ENCODE data around the gene PLPP1.

The PLPP1 gene

DNA sequence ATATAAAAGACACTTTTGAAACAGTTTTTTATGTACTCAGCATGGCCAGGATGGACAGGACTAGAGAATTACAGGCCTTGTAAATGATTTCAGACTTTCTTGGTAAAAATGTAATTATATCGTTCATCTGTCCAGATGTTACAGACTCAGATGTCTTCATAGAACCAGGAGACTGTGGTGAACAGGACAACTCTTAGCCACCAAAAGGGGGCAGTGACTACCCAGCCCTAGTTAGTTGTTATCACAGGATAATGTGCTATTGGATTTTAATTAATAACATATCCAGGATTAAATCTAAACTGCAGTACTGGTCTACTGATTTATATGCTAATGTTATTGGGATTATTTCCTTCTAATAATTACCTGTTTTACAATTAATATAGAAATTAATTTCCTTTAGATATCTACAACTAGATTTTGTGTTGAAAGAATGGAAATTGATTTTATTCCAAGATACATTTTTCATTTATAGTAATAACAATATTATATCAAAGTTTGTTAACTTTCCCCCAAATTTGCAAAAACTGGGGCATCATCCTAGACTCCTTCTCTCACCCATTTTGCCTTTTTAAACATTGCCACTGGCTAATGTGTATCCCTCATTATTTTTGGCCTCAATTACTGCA is 127.6 kb downstream of the PLPP1 start:
- no peak for DNase-seq (ENCODE audit: low read depth in 2 of 2)

GRCh38 chr5:55406292-55406691 is 128.5 kb downstream of the PLPP1 start:
- no peak for DNase-seq (ENCODE audit: low read depth in 2 of 2)

- no peak for DNase-seq (ENCODE audit: low read depth in 2 of 2)
Observed at GRCh38 chr5:55402199-55402598, 132.6 kb downstream of the PLPP1 start.

- no peak for DNase-seq (ENCODE audit: low read depth in 2 of 2)
Observed at GRCh38 chr5:55393501-55394175, 141.1 kb downstream of the PLPP1 start.

DNA sequence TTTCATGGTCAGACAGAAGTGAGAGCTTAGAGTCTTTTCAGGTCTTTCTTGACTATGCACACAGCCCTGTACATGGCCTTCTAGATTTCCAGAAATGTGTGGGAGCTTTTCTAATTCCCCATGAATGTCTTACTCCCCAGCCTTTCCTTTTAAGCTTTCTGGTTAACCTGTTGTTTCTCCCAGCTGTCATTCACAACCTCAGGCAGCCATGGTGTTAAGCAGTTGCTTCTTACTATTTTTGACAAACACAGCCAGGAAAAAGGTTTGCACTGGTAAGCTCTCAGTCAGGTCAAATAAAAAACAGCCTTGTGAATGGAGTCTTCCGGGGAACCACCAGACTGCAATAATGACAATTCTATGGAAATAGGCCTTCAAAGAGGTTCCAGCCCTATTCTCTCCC is 142.1 kb downstream of the PLPP1 start:
- no peak for DNase-seq (ENCODE audit: low read depth in 2 of 2)

DNA sequence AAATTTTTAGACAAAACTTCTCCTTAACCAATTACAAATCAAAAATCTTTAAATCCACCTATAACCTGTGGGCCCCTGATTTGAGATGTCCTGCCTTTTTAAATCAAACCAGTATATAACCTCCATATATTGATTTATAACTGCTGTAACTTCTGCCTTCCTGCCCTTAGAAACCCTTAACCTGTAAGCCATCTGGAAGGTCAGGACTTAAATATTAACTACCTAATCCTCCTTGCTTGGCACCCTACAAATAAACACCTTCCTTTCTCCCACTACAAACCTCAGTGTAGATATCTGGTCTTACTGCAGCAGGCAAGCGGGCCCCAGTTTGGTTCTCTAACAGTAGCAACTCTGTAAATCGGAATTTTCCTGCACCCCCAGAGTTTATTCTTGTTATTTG is 143.1 kb downstream of the PLPP1 start:
- DNase-seq (ENCODE audit: low read depth in 2 of 2), result no peak

DNA sequence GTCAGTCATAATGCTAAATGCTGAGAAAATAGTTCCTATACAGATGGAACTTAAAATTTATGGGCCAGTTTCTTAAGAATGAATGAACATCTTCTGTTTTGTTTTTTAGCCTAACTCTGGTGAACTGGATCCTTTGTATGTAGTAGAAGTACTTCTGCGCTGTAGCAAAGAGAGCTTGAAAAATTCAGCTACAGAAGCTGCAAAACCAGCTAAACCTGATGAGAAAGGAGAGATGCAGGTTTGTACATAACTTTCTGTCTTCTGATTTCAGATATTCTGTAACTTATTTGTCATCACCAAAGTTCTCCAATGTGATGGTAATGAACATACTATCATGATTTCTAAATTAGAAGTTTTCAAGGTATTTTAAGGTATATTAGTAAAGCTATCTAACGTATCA is 146.9 kb downstream of the PLPP1 start:
- DNase-seq (ENCODE audit: low read depth in 2 of 2), result no peak

- no peak for DNase-seq (ENCODE audit: low read depth in 2 of 2)
Observed at GRCh38 chr5:55386356-55386755, 148.4 kb downstream of the PLPP1 start.

DNA sequence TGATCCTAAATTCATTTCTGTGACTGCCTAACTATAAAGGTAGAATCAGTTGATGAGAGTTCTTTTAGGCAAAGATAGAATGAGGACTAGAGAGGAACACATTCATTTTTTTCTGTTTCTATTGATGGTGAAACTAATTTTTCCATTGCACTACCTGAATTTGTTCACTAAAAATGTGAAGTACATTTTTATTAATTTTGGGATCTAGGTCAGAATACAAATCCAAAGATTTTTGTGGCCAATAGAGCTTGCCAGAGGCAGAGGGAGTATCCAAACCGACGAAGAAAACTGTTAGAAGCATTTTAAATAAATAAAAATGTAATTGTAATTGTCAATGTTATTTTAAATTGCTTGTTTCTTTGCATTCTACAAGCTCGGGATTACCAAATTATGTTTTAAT is 148.9 kb downstream of the PLPP1 start:
- no peak for DNase-seq (ENCODE audit: low read depth in 2 of 2)

GRCh38 chr5:55385227-55385626 is 149.5 kb downstream of the PLPP1 start:
- no peak for DNase-seq (ENCODE audit: low read depth in 2 of 2)

GRCh38 chr5:55384072-55384471 is 150.7 kb downstream of the PLPP1 start:
- DNase-seq (ENCODE audit: low read depth in 2 of 2), result no peak

- DNase-seq (ENCODE audit: low read depth in 2 of 2), result no peak
Observed at GRCh38 chr5:55383254-55383653, 151.5 kb downstream of the PLPP1 start.

DNA sequence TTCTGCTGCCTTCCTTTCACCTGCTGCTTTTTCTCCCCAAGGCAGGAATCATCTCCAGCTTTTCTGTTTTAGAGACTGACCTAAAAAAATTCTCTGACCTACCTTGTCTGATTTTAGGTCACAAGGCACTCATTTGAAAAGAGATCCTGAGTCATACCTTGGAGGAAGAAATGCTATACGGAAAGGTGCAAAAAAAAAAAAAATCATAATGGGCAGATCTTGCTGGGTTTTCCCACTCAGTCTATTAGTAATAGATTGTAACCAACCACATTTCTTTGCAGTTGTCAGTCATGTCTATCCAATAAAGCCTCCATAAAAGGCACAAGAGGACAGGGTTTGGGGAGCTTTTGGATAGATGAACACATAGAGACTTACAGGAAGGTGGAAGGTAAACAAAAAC is 157.0 kb downstream of the PLPP1 start:
- no peak for DNase-seq (ENCODE audit: low read depth in 2 of 2)
